IMR-90 (cell line): Measurements from ENCODE around the gene C14orf93.

Source experiments
- BHLHE40 ChIP-seq: fragments of 150-350 bp; IDR thresholded peaks from 2 replicates; pipeline ENCODE4 v1.6.1; 2016; ENCODE audit warnings: mild to moderate bottlenecking, low read depth, low read length
- CEBPB ChIP-seq: IDR thresholded peaks from 2 replicates; pipeline ENCODE4 v1.6.1; 2012; ENCODE audit warnings: low read depth, low read length, improper control_type of control experiment
- CHD1 ChIP-seq: IDR thresholded peaks from 2 replicates; pipeline ENCODE4 v1.6.1; 2012; ENCODE audit warnings: low read depth, low read length, improper control_type of control experiment
- CTCF ChIP-seq: conservative IDR thresholded peaks from 2 replicates; pipeline ENCODE4 v1.5.1; 2012; ENCODE audit warnings: mild to moderate bottlenecking, low read depth, low read length, improper control_type of control experiment
- ELK1 ChIP-seq: fragments of 150-350 bp; IDR thresholded peaks from 2 replicates; pipeline ENCODE4 v1.6.1; 2016; ENCODE audit warnings: low read depth, mild to moderate bottlenecking, low read length, moderate library complexity, borderline replicate concordance
- FOS ChIP-seq: fragments of 150-350 bp; IDR thresholded peaks from 2 replicates; pipeline ENCODE4 v1.6.1; 2016; ENCODE audit warnings: low read depth, low read length
- MAFK ChIP-seq: IDR thresholded peaks from 2 replicates; pipeline ENCODE4 v1.6.1; 2012; ENCODE audit warnings: low read depth, low read length, improper control_type of control experiment
- MAZ ChIP-seq: IDR thresholded peaks from 2 replicates; pipeline ENCODE4 v1.6.1; 2012; ENCODE audit warnings: low read depth, mild to moderate bottlenecking, low read length, improper control_type of control experiment, moderate library complexity, borderline replicate concordance
- MXI1 ChIP-seq: IDR thresholded peaks from 2 replicates; pipeline ENCODE4 v1.6.1; 2012; ENCODE audit warnings: low read depth, mild to moderate bottlenecking, low read length, moderate library complexity, borderline replicate concordance
- POLR2A ChIP-seq: IDR thresholded peaks from 2 replicates; pipeline ENCODE4 v1.6.1; 2012; ENCODE audit warnings: mild to moderate bottlenecking, low read depth, low read length
- RAD21 ChIP-seq: IDR thresholded peaks from 2 replicates; pipeline ENCODE4 v1.6.1; 2012; ENCODE audit warnings: low read length, improper control_type of control experiment
- RFX5 ChIP-seq: IDR thresholded peaks from 2 replicates; pipeline ENCODE4 v1.8.0; 2012; ENCODE audit warnings: low read depth, mild to moderate bottlenecking, low read length, moderate library complexity

- TF ChIP-seq CTCF (no peak), RFX5 (no peak), RAD21 (no peak), POLR2A (no peak), MAFK (no peak), MAZ (no peak), ELK1 (no peak), BHLHE40 (no peak), MXI1 (no peak), FOS (no peak), CHD1 (no peak), CEBPB (no peak)
Measured at GRCh38 chr14:23052671-23053070, 42.7 kb upstream of the C14orf93 start.
